H1 (cell line): ENCODE results near the gene NR1I3. TPM values are rescaled to one million over a fixed set of nuclear protein-coding genes. Genes with fewer than 3 reads are reported as not detected.

Experiments
- CTCF ChIA-PET: fragments of 300-600 bp; sonication (Branson Sonifier 250); formaldehyde crosslinking; loops from one replicate; lab custom pipeline; 2021; ENCODE audit not compliant: partially characterized antibody; lab: Charles Lee
- POLR2A ChIA-PET: fragments of 300-600 bp; sonication (Branson Sonifier 250); formaldehyde crosslinking; loops from one replicate; lab custom pipeline; 2021; ENCODE audit warnings: inconsistent platforms; ENCODE audit not compliant: partially characterized antibody; lab: Charles Lee
- DNase-seq, 2 experiments: peaks; one replicate each; pipeline versions ENCODE4 v3.0.0 to v3.0.0-alpha.2; 2010 to 2022; ENCODE audit warnings: low spot score in 2 of 2, low read depth in 1 of 2, mixed read lengths in 1 of 2
- FAIRE-seq: peaks from 2 replicates; lab custom pipeline; 2011; peaks lifted over from hg19 to GRCh38; lab: Jason Lieb, UNC
- H2AFZ ChIP-seq: 2 replicates; pipeline ENCODE4 v1.8.1; 2012; ENCODE audit warnings: low read length, inconsistent platforms
- H2AK5ac ChIP-seq: 2 replicates; pipeline ENCODE4 v1.6.1; 2013; ENCODE audit warnings: low read depth, low read length
- H2BK120ac ChIP-seq: replicated peaks from 2 replicates; pipeline ENCODE3; 2013; ENCODE audit warnings: low read depth, low read length, inconsistent platforms
- H2BK12ac ChIP-seq: 2 replicates; pipeline ENCODE4 v1.6.1; 2013; ENCODE audit warnings: low read depth, low read length
- H2BK15ac ChIP-seq: 2 replicates; pipeline ENCODE4 v1.6.1; 2013; ENCODE audit warnings: low read length
- H2BK20ac ChIP-seq: 2 replicates; pipeline ENCODE4 v1.6.1; 2013; ENCODE audit warnings: low read length
- H2BK5ac ChIP-seq: 2 replicates; pipeline ENCODE4 v1.6.1; 2013; ENCODE audit warnings: low read depth, low read length
- H3K14ac ChIP-seq: 2 replicates; pipeline ENCODE4 v1.6.1; 2013; ENCODE audit warnings: inconsistent platforms; ENCODE audit not compliant: insufficient read length
- H3K18ac ChIP-seq: 2 replicates; pipeline ENCODE4 v1.6.1; 2013; ENCODE audit warnings: low read length; ENCODE audit errors: extremely low read depth
- H3K23ac ChIP-seq: 2 replicates; pipeline ENCODE4 v1.6.1; 2013; ENCODE audit warnings: inconsistent platforms; ENCODE audit not compliant: insufficient read length
- H3K23me2 ChIP-seq: 2 replicates; pipeline ENCODE4 v1.6.1; 2013; ENCODE audit warnings: low read depth, low read length
- H3K27ac ChIP-seq: 2 replicates; pipeline ENCODE4 v1.6.1; 2011; ENCODE audit warnings: low read depth, low read length, inconsistent platforms
- H3K27me3 ChIP-seq, 4 experiments: replicated peaks in 1 of 4; 1 replicate in 1 of 4; 2 replicates in 3 of 4; pipeline versions ENCODE4 v1.6.1 to v1.8.1; 2011 to 2013; ENCODE audit warnings: low read length in 3 of 4, mild to moderate bottlenecking in 3 of 4, inconsistent platforms in 2 of 4, mixed read lengths in 2 of 4, moderate library complexity in 1 of 4; ENCODE audit not compliant: control insufficient read depth in 3 of 4, insufficient read depth in 3 of 4; ENCODE audit errors: extremely low read depth in 1 of 4
- H3K36me3 ChIP-seq, 4 experiments: 2 replicates each; pipeline versions ENCODE4 v1.6.1 to v1.8.1; 2011 to 2013; ENCODE audit warnings: mild to moderate bottlenecking in 4 of 4, low read length in 3 of 4, moderate library complexity in 2 of 4, control low read depth in 1 of 4, inconsistent platforms in 1 of 4; ENCODE audit not compliant: insufficient read depth in 4 of 4, control insufficient read depth in 2 of 4
- H3K4ac ChIP-seq: replicated peaks from 2 replicates; pipeline ENCODE3; 2013; ENCODE audit warnings: low read length, low read depth, mixed read lengths, inconsistent platforms; ENCODE audit not compliant: insufficient read length
- H3K4me1 ChIP-seq, 4 experiments: replicated peaks in 1 of 4; 1 replicate in 1 of 4; 2 replicates in 3 of 4; pipeline versions ENCODE4 v1.6.1 to v1.8.1; 2011 to 2013; ENCODE audit warnings: low read length in 3 of 4, inconsistent platforms in 2 of 4, mixed read lengths in 1 of 4; ENCODE audit not compliant: insufficient read depth in 4 of 4, control insufficient read depth in 3 of 4
- H3K4me2 ChIP-seq, 2 experiments: 2 replicates each; pipeline versions ENCODE4 v1.6.1 to v1.8.1; 2011 to 2013; ENCODE audit warnings: low read depth in 2 of 2, low read length in 2 of 2, control low read depth in 1 of 2, inconsistent platforms in 1 of 2, mild to moderate bottlenecking in 1 of 2; ENCODE audit not compliant: insufficient read depth in 1 of 2
- H3K4me3 ChIP-seq, 4 experiments: fragments of 200-600, 300-600 bp in 1 of 4; sonication (generic), shearing (Covaris generic), sonication (Bioruptor Twin) in 1 of 4; 2 replicates each; pipeline versions ENCODE4 v1.5.1 to v1.8.1; 2011 to 2016; ENCODE audit warnings: low read length in 4 of 4, low read depth in 3 of 4, control low read depth in 2 of 4, inconsistent platforms in 2 of 4, mild to moderate bottlenecking in 2 of 4, mixed read lengths in 1 of 4, moderate library complexity in 1 of 4; ENCODE audit not compliant: insufficient read depth in 2 of 4; ENCODE audit errors: extremely low read depth in 1 of 4
- H3K56ac ChIP-seq: replicated peaks from 2 replicates; pipeline ENCODE3; 2013; ENCODE audit warnings: low read depth, mild to moderate bottlenecking, mixed read lengths, low read length, inconsistent platforms; ENCODE audit not compliant: insufficient read length
- H3K79me1 ChIP-seq: 2 replicates; pipeline ENCODE4 v1.6.1; 2013; ENCODE audit warnings: low read depth, low read length, control low read depth
- H3K79me2 ChIP-seq, 2 experiments: 2 replicates each; pipeline versions ENCODE4 v1.6.1 to v1.8.1; 2012 to 2013; ENCODE audit warnings: low read length in 2 of 2, mild to moderate bottlenecking in 2 of 2, inconsistent platforms in 1 of 2; ENCODE audit not compliant: insufficient read depth in 2 of 2, control insufficient read depth in 1 of 2
- H3K9ac ChIP-seq, 4 experiments: replicated peaks in 1 of 4; 1 replicate in 1 of 4; 2 replicates in 3 of 4; pipeline versions ENCODE4 v1.6.1 to v1.8.1; 2011 to 2013; ENCODE audit warnings: low read depth in 3 of 4, low read length in 3 of 4, control low read depth in 2 of 4, mild to moderate bottlenecking in 2 of 4, moderate library complexity in 2 of 4, inconsistent platforms in 1 of 4; ENCODE audit errors: extremely low read depth in 1 of 4
- H3K9me3 ChIP-seq, 2 experiments: 2 replicates each; pipeline versions ENCODE4 v1.6.1 to v1.8.1; 2012 to 2013; ENCODE audit warnings: mild to moderate bottlenecking in 2 of 2, moderate library complexity in 2 of 2, control low read depth in 1 of 2, inconsistent platforms in 1 of 2, low read depth in 1 of 2, low read length in 1 of 2, mixed read lengths in 1 of 2; ENCODE audit not compliant: insufficient read depth in 2 of 2
- H4K20me1 ChIP-seq, 2 experiments: replicated peaks in 1 of 2; 2 replicates each; pipeline versions ENCODE3 to v1.8.1; 2011 to 2013; ENCODE audit warnings: inconsistent platforms in 2 of 2, low read length in 2 of 2, mild to moderate bottlenecking in 1 of 2; ENCODE audit not compliant: insufficient read depth in 2 of 2, control insufficient read depth in 1 of 2
- H4K5ac ChIP-seq: 2 replicates; pipeline ENCODE4 v1.6.1; 2013; ENCODE audit warnings: low read length, low read depth, mixed read lengths, inconsistent platforms; ENCODE audit not compliant: insufficient read length
- H4K8ac ChIP-seq: 2 replicates; pipeline ENCODE4 v1.8.0; 2013; ENCODE audit warnings: mild to moderate bottlenecking, moderate library complexity, low read length, inconsistent platforms; ENCODE audit not compliant: insufficient read depth; ENCODE audit errors: extremely low read depth
- H4K91ac ChIP-seq: replicated peaks from 2 replicates; pipeline ENCODE3; 2013; ENCODE audit warnings: low read length, mixed read lengths, inconsistent platforms; ENCODE audit not compliant: insufficient read length
- ASH2L ChIP-seq: fragments of 200-600, 300-600 bp; sonication (generic); IDR thresholded peaks from one replicate; pipeline ENCODE4 v1.7.1; 2017; ENCODE audit warnings: low read length
- CBX8 ChIP-seq: fragments of 300-800, 300-1000 bp; sonication (generic); IDR thresholded peaks from 2 replicates; pipeline ENCODE4 v1.7.1; 2016; ENCODE audit warnings: low read depth, low read length, borderline replicate concordance
- CTBP2 ChIP-seq: IDR thresholded peaks from 2 replicates; pipeline ENCODE4 v1.7.0; 2011; ENCODE audit warnings: borderline replicate concordance, mild to moderate bottlenecking, moderate library complexity, mixed read lengths, low read length; ENCODE audit not compliant: insufficient read depth, insufficient read length
- EGR1 ChIP-seq: IDR thresholded peaks from 2 replicates; pipeline ENCODE4 v1.6.1; 2011; ENCODE audit warnings: low read depth, low read length, borderline replicate concordance
- NRF1 ChIP-seq: IDR thresholded peaks from 2 replicates; pipeline ENCODE4 v1.6.1; 2011; ENCODE audit warnings: mild to moderate bottlenecking, low read depth, low read length, improper control_type of control experiment
- RNF2 ChIP-seq: fragments of 200-900, 300-1000 bp; sonication (generic); IDR thresholded peaks from 2 replicates; pipeline ENCODE4 v1.7.1; 2016; ENCODE audit warnings: borderline replicate concordance, low read depth, mild to moderate bottlenecking, antibody characterized with exemption, low read length; ENCODE audit not compliant: poor library complexity, severe bottlenecking; ENCODE audit errors: missing control alignments
- RXRA ChIP-seq: IDR thresholded peaks from 2 replicates; pipeline ENCODE4 v1.6.1; 2011; ENCODE audit warnings: low read depth, mild to moderate bottlenecking, low read length, moderate library complexity; ENCODE audit not compliant: insufficient read depth
- SP1 ChIP-seq: IDR thresholded peaks from 2 replicates; pipeline ENCODE4 v1.6.1; 2011; ENCODE audit warnings: low read depth, low read length
- TAF1 ChIP-seq: IDR thresholded peaks from 2 replicates; pipeline ENCODE4 v1.6.1; 2011; ENCODE audit warnings: mild to moderate bottlenecking, low read depth, low read length
- TBP ChIP-seq: IDR thresholded peaks from 2 replicates; pipeline ENCODE4 v1.6.1; 2011; ENCODE audit warnings: low read depth, low read length, improper control_type of control experiment
- WGBS, 2 experiments: shearing (Covaris generic) in 1 of 2; methylation state at CpG; one replicate each; pipeline versions ENCODE4 v1.1.6 to v1.1.7; 2013 to 2015; ENCODE audit warnings: low lambda C conversion rate in 2 of 2, mixed read lengths in 2 of 2, inconsistent platforms in 1 of 2, low coverage in 1 of 2, missing lambda C conversion rate in 1 of 2; ENCODE audit not compliant: insufficient replicate concordance in 2 of 2, insufficient coverage in 1 of 2, insufficient read length in 1 of 2; ENCODE audit errors: extremely low coverage in 1 of 2, missing lambda C conversion rate in 1 of 2; 5-methylcytosine and 5-hydroxymethylcytosine counted together
- polyA plus RNA-seq, 7 experiments: library from polyadenylated mRNA; depleted of rRNA in 3 of 7; stranded (reverse) in 5 of 7; unstranded in 2 of 7; fragments of >200 nt in 5 of 7; fragments of 200-250 nt in 2 of 7; gene quantifications; 1 replicate in 5 of 7; 2 replicates in 1 of 7; 4 replicates in 1 of 7; pipeline versions ENCODE4 v1.2.1 to v1.2.3, GENCODE V29; 2011 to 2013; ENCODE audit warnings: missing spikeins in 2 of 7, mixed read lengths in 2 of 7
- total RNA-seq: library from RNA; stranded (reverse); fragmentation: NEBNext Ultra II Directional; extraction: Animal tissue kit (Norgen Biotek cat#: 25700); gene quantifications from 2 replicates; pipeline ENCODE4 v1.2.1, GENCODE V29; 2021
- TF ChIP-seq, protein P1 (sequence below): IDR thresholded peaks from 2 replicates; pipeline ENCODE4 v1.6.1; 2011; ENCODE audit warnings: low read length, improper control_type of control experiment

The NR1I3 gene
- total and polyA plus RNA-seq, 2 of the 8 experiments (the other 6 are each of a cell fraction or from before 2014, with no cell fraction given) = not detected

DNA sequence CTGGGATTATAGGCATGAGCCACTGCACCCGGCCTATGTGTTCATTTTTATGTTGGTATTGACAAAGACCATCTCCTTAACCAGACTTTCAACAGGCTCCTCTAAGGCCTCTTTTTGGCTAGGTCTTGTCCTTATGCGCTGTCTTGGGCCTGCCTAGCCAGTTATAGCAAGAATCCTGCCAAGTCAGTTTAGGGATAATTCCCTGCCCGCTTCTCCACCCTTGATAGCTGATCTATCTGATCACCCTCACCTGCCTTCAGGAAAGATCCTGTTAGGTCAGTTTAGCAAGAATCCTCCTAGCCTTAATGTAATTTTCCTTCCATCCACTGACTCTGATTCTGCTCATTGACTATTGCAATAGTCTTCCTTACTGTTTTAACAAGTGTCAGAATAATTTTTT, 58.3 kb downstream of the NR1I3 start:
- ChIA-PET CTCF (interaction anchor here (1.0 to 5.5 kb wide), 7 partner anchors 9 to 202 kb away, joined by 3 to 37 read pairs (median 4); partner anchors contain the start of genes ADAMTS4 and PPOX), POLR2A (interaction anchor here (0.6 to 1.6 kb wide), 5 partner anchors 17 to 233 kb away, joined by 3 to 5 read pairs (median 4); partner anchors contain the start of gene NDUFS2)
- Histone ChIP-seq H3K18ac (no peak overlapping the region), H2BK5ac (no peak overlapping the region), H3K27ac (no peak overlapping the region), H3K4me1 (peaks cover 0 to 13% (median under 1%) of the 10 kb centered on the region in 4 experiments; a peak in 3 of 7 replicates), H3K36me3 (peaks cover 0 to 9% (median 2%) of the 10 kb centered on the region in 4 experiments; a peak in 4 of 8 replicates), H3K79me2 (peaks cover 0 to 4% of the 10 kb centered on the region in 2 experiments; a peak in 1 of 4 replicates), H2BK20ac (no peak overlapping the region), H3K79me1 (peaks cover 4% of the 10 kb centered on the region), H4K20me1 (peaks cover 0 to 4% of the 10 kb centered on the region in 2 experiments), H2BK12ac (no peak overlapping the region), H4K91ac (no peak overlapping the region), H3K27me3 (no peaks in the 10 kb centered on the region), H2AFZ (no peak overlapping the region), H3K4me3 (no peak overlapping the region), H3K23me2 (peaks cover 2% of the 10 kb centered on the region; the same call in 1 of the 2 replicates), H4K5ac (no peak overlapping the region), H3K4me2 (no peak overlapping the region), H3K56ac (no peak overlapping the region), H3K4ac (no peak overlapping the region), H2BK120ac (no peak overlapping the region), H4K8ac (no peak overlapping the region), H3K9me3 (no peaks in the 10 kb centered on the region), H2AK5ac (no peak overlapping the region), H3K23ac (no peak overlapping the region), H3K14ac (no peak overlapping the region), H3K9ac (no peak overlapping the region), H2BK15ac (no peak overlapping the region)
- DNase-seq (no peak), FAIRE-seq (no peak)
- WGBS, 2 experiments = 100% methylated on average over 3 of the region's 3 CpGs; no CpG with 5 or more reads in 1 of the 2 experiments
- no peak for TF ChIP-seq TAF1
- TF ChIP-seq NRF1 = no peak
- TF ChIP-seq, protein P1, sequence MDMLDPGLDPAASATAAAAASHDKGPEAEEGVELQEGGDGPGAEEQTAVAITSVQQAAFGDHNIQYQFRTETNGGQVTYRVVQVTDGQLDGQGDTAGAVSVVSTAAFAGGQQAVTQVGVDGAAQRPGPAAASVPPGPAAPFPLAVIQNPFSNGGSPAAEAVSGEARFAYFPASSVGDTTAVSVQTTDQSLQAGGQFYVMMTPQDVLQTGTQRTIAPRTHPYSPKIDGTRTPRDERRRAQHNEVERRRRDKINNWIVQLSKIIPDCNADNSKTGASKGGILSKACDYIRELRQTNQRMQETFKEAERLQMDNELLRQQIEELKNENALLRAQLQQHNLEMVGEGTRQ = no peak
- TF ChIP-seq EGR1 = no peak
- no peak for TF ChIP-seq RXRA
- TF ChIP-seq CTBP2 = no peak
- no peak for TF ChIP-seq RNF2
- TF ChIP-seq SP1 = no peak
- no peak for TF ChIP-seq TBP
- TF ChIP-seq ASH2L = no peak
- no peak for TF ChIP-seq CBX8
